C4-2B (cell line): ENCODE data around the gene ANO3.
"Not testable (repeated sequence)": the region's sequence is repeated elsewhere in the genome, so short reads cannot be mapped to it uniquely, and the experiment has no call there.

ENCODE experiments used
- CTCF ChIP-seq: fragments of 450-650 bp; conservative IDR thresholded peaks from 2 replicates; pipeline ENCODE4 v1.5.1; 2017; ENCODE audit warnings: mild to moderate bottlenecking
- ZFX ChIP-seq: fragments of 450-650 bp; IDR thresholded peaks from 2 replicates; pipeline ENCODE4 v1.6.1; 2017

- not testable (repeated sequence) for TF ChIP-seq CTCF, ZFX
These were observed 263.4 kb downstream of the ANO3 start for GRCh38 chr11:26595207-26595865.
